Stimulated activated CD8-positive, alpha-beta memory T cell treated with anti-CD3 and anti-CD28 coated beads, Interleukin-12 subunit alpha, Interleukin-12 subunit beta, amount 100 ng/mL, for 4 hours (primary cell): ENCODE data around the gene ATF5.
"Not testable (repeated sequence)": the region's sequence is repeated elsewhere in the genome, so short reads cannot be mapped to it uniquely, and the experiment has no call there.

Experiments
- DNase-seq: peaks from one replicate; pipeline ENCODE4 v3.0.0-alpha.2; 2020; ENCODE audit warnings: low read depth

The ATF5 gene

DNA sequence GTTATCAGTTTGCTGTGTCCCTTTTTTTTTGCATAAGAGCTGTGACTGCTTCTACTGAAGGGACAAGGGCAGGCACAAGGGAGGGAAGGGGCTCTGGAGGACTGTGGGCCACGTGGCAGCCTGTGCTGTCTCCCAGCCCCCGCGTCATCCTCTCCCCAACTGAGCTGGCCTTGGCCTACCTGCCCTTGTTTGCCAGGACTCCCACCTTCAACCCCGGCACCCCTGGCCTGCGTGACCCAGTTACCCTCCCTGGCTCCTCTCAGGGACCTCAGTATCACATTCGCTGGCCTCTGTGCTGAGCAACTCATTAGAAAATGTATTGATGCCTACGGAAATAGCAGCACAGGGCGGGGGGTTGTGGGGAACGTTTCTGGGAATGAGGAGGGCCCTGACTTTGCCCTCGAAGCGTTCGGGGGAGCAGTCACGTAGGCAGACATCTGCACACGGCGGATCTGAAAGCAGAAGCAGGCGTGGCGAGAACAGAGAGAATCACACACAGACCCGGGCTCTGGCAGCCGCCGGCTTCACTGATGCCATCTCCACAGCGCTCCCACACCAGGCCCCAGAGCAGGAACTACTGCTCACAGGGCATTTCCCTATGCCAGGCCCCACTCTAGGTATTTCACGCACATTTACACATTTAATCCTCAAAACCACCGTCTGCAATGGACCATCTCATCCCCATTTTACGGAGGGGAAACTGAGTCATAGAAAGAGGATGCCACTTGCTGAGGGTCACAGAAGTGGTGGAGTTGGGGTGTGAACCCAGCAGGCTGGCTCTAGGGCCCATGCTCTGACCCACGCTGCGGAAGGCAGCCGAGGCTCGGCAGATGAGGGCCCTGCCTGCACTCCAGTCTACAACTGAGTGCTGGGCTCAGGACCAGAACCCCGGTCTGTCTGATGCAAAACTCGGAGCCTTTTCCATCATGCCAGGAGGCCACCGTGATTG is 5.7 kb upstream of the ATF5 start:
- no peak for DNase-seq

DNA sequence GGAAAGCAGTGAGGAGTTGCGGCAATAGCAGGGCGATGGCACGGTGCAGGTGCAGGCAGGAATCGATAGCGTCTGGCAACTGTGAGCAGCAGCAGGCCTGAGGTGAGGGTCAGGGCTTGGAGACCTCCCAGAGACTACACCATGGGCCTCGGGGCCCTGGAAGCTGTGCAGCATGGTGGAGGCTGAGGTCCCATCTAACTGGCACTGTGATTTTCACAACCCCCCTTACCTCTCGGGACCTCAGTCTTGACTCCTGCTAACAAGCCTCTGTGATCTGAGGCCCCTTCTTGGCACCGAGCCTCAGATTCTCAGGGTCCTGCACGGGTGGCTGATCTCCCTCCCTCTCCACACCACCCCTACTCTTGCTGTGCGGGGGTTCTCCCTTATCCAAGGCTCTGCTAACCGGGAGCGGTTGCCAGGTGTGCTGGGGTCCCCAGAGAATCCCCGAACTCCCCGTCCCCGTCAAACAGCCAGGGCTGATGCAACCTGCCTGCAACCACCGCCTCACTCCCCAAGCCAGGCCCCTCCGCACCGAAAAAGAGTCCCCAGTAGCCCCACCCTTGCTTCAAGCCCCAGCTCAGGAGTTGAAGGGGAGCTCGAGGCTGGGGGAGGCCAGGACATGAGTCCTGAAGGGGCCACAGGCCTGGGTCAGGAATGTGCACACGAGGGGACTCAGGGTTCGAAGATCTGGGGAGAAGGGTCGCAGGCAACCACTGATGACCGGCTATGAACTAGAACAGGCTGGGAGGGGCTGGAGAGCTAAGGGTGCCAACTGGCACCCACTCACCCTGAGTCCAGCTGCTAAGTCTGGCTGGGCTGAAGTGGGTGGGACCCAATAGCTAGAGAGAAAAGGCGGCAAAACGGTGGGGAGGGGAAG is 4.8 kb upstream of the ATF5 start:
- DNase-seq = no peak

DNA sequence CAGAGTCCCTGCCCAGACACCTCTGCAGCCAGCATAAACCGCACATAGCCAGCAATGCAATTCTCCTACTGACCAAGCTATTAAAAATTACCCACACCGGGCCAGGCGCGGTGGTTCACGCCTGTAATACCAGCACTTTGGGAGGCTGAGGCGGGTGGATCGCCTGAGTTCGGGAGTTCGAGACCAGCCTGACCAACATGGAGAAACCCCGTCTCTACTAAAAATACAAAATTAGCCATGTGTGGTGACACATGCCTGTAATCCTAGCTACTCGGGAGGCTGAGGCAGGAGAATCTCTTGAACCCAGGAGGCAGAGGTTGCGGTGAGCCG is 4.2 kb upstream of the ATF5 start:
- not testable (repeated sequence) for DNase-seq

GRCh38 chr19:49925486-49925885 is 3.5 kb upstream of the ATF5 start:
- DNase-seq = no peak

- no peak for DNase-seq
Measured at GRCh38 chr19:49926515-49926914, 2.5 kb upstream of the ATF5 start.

DNA sequence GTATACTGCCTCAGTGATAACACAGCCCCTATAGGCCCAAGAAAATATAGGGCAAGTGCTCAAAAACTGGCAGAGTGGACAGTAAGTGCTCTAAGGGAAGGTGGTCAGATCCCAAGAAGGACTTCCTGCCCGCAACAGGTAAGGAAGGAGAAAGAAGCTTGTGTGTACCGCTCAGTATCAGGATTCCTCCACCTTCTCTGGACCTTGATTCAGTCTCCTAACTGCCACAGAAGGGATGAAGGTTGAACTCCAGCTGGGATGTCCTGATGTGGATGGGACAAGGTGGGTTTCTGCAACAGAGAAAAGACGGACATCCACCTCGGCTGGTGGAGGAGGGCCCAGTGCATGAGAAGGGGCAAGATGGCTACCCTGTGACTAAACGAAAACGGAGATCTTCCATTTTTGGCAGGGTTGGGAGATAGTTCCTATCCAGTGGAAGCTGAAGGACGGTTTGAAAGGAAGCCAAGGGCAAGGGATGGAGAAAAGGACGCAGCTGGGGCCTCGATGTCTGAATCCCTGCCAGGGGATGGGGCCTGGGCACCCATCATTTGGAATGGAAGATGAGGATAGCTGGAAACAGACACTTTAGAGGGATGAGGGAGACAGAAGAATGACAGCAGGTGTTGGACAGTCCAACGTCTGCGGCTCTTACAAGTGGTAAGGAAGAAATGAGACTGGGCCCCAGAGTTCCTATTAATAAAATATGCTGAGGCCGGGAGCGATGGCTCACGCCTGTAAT is 1.3 kb upstream of the ATF5 start:
- DNase-seq = no peak

- DNase-seq = peak; percentile 79
Measured at GRCh38 chr19:49929611-49930482, 842 bp downstream of the ATF5 start.

DNA sequence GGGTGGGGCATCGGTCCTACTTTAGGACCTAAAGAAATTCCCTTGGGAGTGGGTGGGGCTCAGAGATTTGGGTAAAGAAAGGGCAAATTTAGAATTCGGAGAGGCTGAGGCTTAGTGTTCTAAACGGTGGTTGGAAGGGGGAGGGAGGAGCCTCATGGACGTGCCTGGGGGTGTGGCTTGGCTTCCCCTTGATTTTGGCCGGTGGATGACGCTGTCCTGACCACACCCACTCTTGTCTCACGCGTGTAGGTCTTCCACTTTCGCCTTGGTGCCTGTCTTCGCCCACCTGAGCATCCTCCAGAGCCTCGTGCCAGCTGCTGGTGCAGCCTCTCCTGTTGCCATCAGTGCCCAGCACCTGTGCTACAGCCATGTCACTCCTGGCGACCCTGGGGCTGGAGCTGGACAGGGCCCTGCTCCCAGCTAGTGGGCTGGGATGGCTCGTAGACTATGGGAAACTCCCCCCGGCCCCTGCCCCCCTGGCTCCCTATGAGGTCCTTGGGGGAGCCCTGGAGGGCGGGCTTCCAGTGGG is 1.5 kb downstream of the ATF5 start:
- DNase-seq = no peak

GRCh38 chr19:49931293-49932040 is 2.5 kb downstream of the ATF5 start:
- no peak for DNase-seq

GRCh38 chr19:49932041-49932451 is 3.0 kb downstream of the ATF5 start:
- no peak for DNase-seq

- DNase-seq = peak; percentile 17
Measured at GRCh38 chr19:49932731-49933131, 3.7 kb downstream of the ATF5 start.

- no peak for DNase-seq
Measured at GRCh38 chr19:49933643-49934042, 4.6 kb downstream of the ATF5 start.

DNA sequence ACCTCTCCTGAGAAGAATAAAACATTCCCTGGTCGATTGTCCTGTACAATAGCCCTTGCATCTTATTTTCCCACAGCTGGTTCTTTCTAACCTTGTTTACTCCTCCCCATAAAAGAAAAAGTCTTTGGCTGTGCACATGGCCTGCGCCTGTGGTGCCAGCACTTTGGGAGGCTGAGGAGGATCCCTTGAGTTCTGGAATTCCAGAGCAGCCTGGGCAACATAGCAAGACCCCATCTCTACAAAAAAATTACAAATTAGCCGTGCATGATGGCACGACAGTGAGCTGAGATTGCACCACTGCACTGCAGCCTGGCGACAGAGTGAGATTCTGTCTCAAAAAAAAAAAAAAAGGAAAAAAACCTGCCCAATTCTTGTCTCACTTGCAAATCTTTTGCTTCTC is 7.5 kb downstream of the ATF5 start:
- DNase-seq = no peak

DNA sequence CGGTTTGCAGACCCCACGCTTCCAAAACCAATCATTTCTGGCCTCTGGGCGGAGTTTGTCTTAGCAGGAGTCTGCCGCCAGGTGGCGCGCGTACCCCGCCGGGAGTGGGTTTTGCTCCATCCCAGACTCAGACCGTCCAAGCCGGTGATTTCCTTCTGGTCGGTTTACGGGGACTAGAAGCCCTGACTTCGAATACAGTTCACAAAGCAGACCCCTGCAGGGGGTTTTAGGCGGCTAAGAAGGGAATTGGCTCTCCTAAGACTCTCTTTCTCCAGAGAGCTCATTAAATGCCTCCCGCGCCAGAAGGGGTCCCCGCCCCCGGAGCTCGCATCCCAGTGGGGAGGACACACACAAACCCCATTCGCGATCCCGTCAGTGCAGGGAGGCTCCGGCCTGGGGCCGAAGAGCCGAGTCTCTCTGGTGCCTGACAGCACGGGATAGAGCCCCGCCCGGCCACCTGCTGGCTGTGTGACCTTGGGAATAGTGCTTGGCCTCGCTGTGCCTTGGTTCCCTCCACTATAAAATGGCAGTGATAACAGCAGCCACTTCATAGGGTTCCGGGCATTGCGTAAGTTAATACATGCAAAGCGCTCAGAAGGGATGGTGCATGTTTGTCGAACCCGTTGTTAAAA is 8.9 kb downstream of the ATF5 start:
- peak; percentile 61 for DNase-seq

- no peak for DNase-seq
Measured at GRCh38 chr19:49938662-49939061, 9.7 kb downstream of the ATF5 start.

GRCh38 chr19:49939721-49940481 is 10.9 kb downstream of the ATF5 start:
- DNase-seq = no peak

DNA sequence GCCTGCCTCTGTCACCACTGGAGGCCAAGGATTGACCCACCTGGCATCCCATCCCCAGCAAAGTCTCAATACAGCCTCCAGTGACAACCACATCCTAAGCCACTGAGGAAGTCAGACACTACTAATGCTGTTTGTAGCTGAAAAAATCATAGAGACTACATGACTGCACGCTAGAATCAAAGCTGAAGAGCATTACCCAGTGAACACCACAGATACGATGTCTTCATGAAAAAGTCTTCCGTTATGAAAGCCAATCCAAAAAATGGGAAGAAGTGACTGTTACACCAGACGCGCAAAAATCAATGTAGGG is 11.4 kb downstream of the ATF5 start:
- DNase-seq = no peak

DNA sequence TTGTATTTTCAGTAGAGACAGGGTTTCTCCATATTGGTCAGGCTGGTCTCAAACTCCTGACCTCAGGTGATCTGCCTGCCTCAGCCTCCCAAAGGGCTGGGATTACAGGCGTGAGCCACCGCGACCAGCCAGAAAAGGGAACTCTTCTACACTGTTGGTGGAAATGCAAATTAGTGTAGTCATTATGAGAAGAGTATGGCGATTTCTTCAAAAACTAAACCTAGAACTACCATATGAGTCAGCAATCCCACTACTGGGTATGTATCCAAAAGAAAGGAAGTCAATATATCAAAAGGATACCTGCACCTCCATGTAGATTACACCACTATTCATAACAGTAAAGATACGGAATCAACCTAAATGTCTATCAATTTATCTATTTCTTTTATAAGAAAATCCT is 15.6 kb downstream of the ATF5 start:
- DNase-seq = not testable (repeated sequence)

GRCh38 chr19:49946415-49946814 is 17.4 kb downstream of the ATF5 start:
- no peak for DNase-seq
